Measurements from ENCODE around the gene DHX32.

Gene DHX32

GRCh38 chr10:125846894-125847293 is 34.2 kb downstream of the DHX32 start:
- DNase-seq: no peak

GRCh38 chr10:125845617-125846016 is 35.5 kb downstream of the DHX32 start:
- DNase-seq: no peak

- no peak for DNase-seq
Observed at GRCh38 chr10:125844751-125845221, 36.3 kb downstream of the DHX32 start.

- no peak for DNase-seq
Observed at GRCh38 chr10:125843603-125844329, 37.3 kb downstream of the DHX32 start.

GRCh38 chr10:125840955-125841354 is 40.1 kb downstream of the DHX32 start:
- DNase-seq: no peak

- no peak for DNase-seq
Observed at GRCh38 chr10:125840406-125840805, 40.7 kb downstream of the DHX32 start.

GRCh38 chr10:125838802-125839575 is 42.1 kb downstream of the DHX32 start:
- no peak for DNase-seq

- DNase-seq: no peak
Observed at GRCh38 chr10:125836746-125837145, 44.3 kb downstream of the DHX32 start.

- DNase-seq: no peak
Observed at GRCh38 chr10:125828311-125828710, 52.8 kb downstream of the DHX32 start.

- no peak for DNase-seq
Observed at GRCh38 chr10:125827133-125827532, 54.0 kb downstream of the DHX32 start.

GRCh38 chr10:125824736-125825135 is 56.4 kb downstream of the DHX32 start:
- no peak for DNase-seq

- peak; percentile 15 to 18 for DNase-seq
Observed at GRCh38 chr10:125823663-125824251, 57.3 kb downstream of the DHX32 start.

GRCh38 chr10:125822878-125823662 is 58.0 kb downstream of the DHX32 start, which contains the start of the genes BCCIP and UROS:
TSS of gene BCCIP (plus strand) at chr10:125823546. CDS start at chr10:125823558, 12 bp downstream.
TSS of gene UROS (minus strand) at chr10:125823258. CDS start at chr10:125816499, 6,759 bp downstream.
- peak; percentile 88 to 90 for DNase-seq

GRCh38 chr10:125820701-125821100 is 60.4 kb downstream of the DHX32 start:
- DNase-seq: no peak

- no peak for DNase-seq
Observed at GRCh38 chr10:125817337-125817946, 63.6 kb downstream of the DHX32 start.

- no peak for DNase-seq
Observed at GRCh38 chr10:125816548-125816947, 64.5 kb downstream of the DHX32 start.

- no peak for DNase-seq
Observed at GRCh38 chr10:125815764-125816163, 65.3 kb downstream of the DHX32 start.

GRCh38 chr10:125812128-125812750 is 68.9 kb downstream of the DHX32 start:
- DNase-seq: no peak

GRCh38 chr10:125811251-125811650 is 69.8 kb downstream of the DHX32 start:
- no peak for DNase-seq

GRCh38 chr10:125808047-125808446 is 73.0 kb downstream of the DHX32 start:
- no peak for DNase-seq

- no peak for DNase-seq
Observed at GRCh38 chr10:125802739-125803138, 78.4 kb downstream of the DHX32 start.

- DNase-seq: no peak
Observed at GRCh38 chr10:125802131-125802530, 79.0 kb downstream of the DHX32 start.
